ENCODE results near the gene MEIS2. TPM values are rescaled to one million over a fixed set of nuclear protein-coding genes. Genes with fewer than 3 reads are reported as not detected.
A peak's percentile ranks its signal among the peaks of the same experiment; 100 is the strongest.

The MEIS2 gene
- total RNA-seq, 1 experiment from 2014 or later = 9.3 TPM

- no TSS peak for BruUV-seq (replicated peaks)
- Histone ChIP-seq H3K27ac (ENCODE audit: low read depth, low read length, poor library complexity, severe bottlenecking) (no peak overlapping the region), H3K27me3 (replicated peaks; ENCODE audit: insufficient read depth, low read depth, low read length, poor library complexity) (peaks cover 46% of the 10 kb centered on the region), H3K4me1 (ENCODE audit: insufficient read depth, low read length, poor library complexity, severe bottlenecking) (no peaks in the 10 kb centered on the region), H3K36me3 (ENCODE audit: insufficient read depth, low read length, poor library complexity, severe bottlenecking) (no peaks in the 10 kb centered on the region), H3K9me3 (ENCODE audit: low read depth, low read length, poor library complexity, severe bottlenecking) (no peaks in the 10 kb centered on the region), H3K4me3 (ENCODE audit: low read depth, low read length, poor library complexity, severe bottlenecking) (no peak overlapping the region)
- DNase-seq (ENCODE audit: low spot score) = no peak
- ChIA-PET CTCF (interaction anchor here (0.7 kb wide), 2 partner anchors 51 to 226 kb away, joined by 3 to 5 read pairs; no protein-coding TSS in a partner anchor), POLR2A (ENCODE audit: low non-redundant PET) (no interaction called here)
- intact Hi-C loops (cut with micrococcal nuclease; ENCODE audit: unreplicated experiment) = no loop called here
- TF ChIP-seq EZH2 (IDR thresholded peaks at IDR 0.05; ENCODE audit: borderline replicate concordance, low read depth, low read length, poor library complexity, severe bottlenecking) = no peak
- no peak for TF ChIP-seq CTCF (conservative IDR thresholded peaks at IDR 0.05; ENCODE audit: low read depth, low read length)
Observed at GRCh38 chr15:37111427-37111717, 11.0 kb upstream of the MEIS2 start.

GRCh38 chr15:37109872-37110572 is 9.7 kb upstream of the MEIS2 start:
- TF ChIP-seq EZH2 (IDR thresholded peaks at IDR 0.05; ENCODE audit: borderline replicate concordance, low read depth, low read length, poor library complexity, severe bottlenecking) (no peak), CTCF (conservative IDR thresholded peaks at IDR 0.05; ENCODE audit: low read depth, low read length) (no peak)
- peaks cover 59% of the 10 kb centered on the region for H3K27me3 ChIP-seq (replicated peaks; ENCODE audit: insufficient read depth, low read depth, low read length, poor library complexity)
- peak; percentile 15 for DNase-seq (ENCODE audit: low spot score)
- no peaks in the 10 kb centered on the region for H3K36me3 ChIP-seq (ENCODE audit: insufficient read depth, low read length, poor library complexity, severe bottlenecking)
- POLR2A ChIA-PET (ENCODE audit: low non-redundant PET) = no interaction called here
- no peak overlapping the region for H3K4me3 ChIP-seq (ENCODE audit: low read depth, low read length, poor library complexity, severe bottlenecking)
- no peaks in the 10 kb centered on the region for H3K4me1 ChIP-seq (ENCODE audit: insufficient read depth, low read length, poor library complexity, severe bottlenecking)
- BruUV-seq (replicated peaks) = no TSS peak
- intact Hi-C loops (cut with micrococcal nuclease; ENCODE audit: unreplicated experiment) = loop anchor here (10.0 kb wide), 2 partner anchors 815 to 1355 kb away; no protein-coding TSS in a partner anchor
- no peak overlapping the region for H3K27ac ChIP-seq (ENCODE audit: low read depth, low read length, poor library complexity, severe bottlenecking)
- no peaks in the 10 kb centered on the region for H3K9me3 ChIP-seq (ENCODE audit: low read depth, low read length, poor library complexity, severe bottlenecking)
- CTCF ChIA-PET = no interaction called here

- Histone ChIP-seq H3K27ac (ENCODE audit: low read depth, low read length, poor library complexity, severe bottlenecking) (no peak overlapping the region), H3K4me1 (ENCODE audit: insufficient read depth, low read length, poor library complexity, severe bottlenecking) (no peaks in the 10 kb centered on the region), H3K4me3 (ENCODE audit: low read depth, low read length, poor library complexity, severe bottlenecking) (no peak overlapping the region), H3K9me3 (ENCODE audit: low read depth, low read length, poor library complexity, severe bottlenecking) (no peaks in the 10 kb centered on the region), H3K27me3 (replicated peaks; ENCODE audit: insufficient read depth, low read depth, low read length, poor library complexity) (peaks cover 66% of the 10 kb centered on the region), H3K36me3 (ENCODE audit: insufficient read depth, low read length, poor library complexity, severe bottlenecking) (no peaks in the 10 kb centered on the region)
- intact Hi-C loops (cut with micrococcal nuclease; ENCODE audit: unreplicated experiment) = loop anchor here (10.0 kb wide), 2 partner anchors 815 to 1355 kb away; no protein-coding TSS in a partner anchor
- POLR2A ChIA-PET (ENCODE audit: low non-redundant PET) = no interaction called here
- TF ChIP-seq CTCF (conservative IDR thresholded peaks at IDR 0.05; ENCODE audit: low read depth, low read length) = no peak
- no peak for TF ChIP-seq EZH2 (IDR thresholded peaks at IDR 0.05; ENCODE audit: borderline replicate concordance, low read depth, low read length, poor library complexity, severe bottlenecking)
- BruUV-seq (replicated peaks) = no TSS peak
- DNase-seq (ENCODE audit: low spot score) = no peak
- CTCF ChIA-PET = no interaction called here
Observed at GRCh38 chr15:37109168-37109871, 9.0 kb upstream of the MEIS2 start.

Measured in A673 (cell line).